Measurements from ENCODE around the gene TSPEAR.
"Not testable (repeated sequence)": the region's sequence is repeated elsewhere in the genome, so short reads cannot be mapped to it uniquely, and the experiment has no call there.

The TSPEAR gene

GRCh38 chr21:44556879-44557278 is 154.5 kb downstream of the TSPEAR start:
- DNase-seq (ENCODE audit: extremely low spot score), result no peak
- no peak for TF ChIP-seq CTBP1 (IDR thresholded peaks at IDR 0.05; ENCODE audit: borderline replicate concordance)
- no peak for TF ChIP-seq PKNOX1 (IDR thresholded peaks at IDR 0.05)
- TF ChIP-seq NFRKB (IDR thresholded peaks at IDR 0.05), result no peak
- no peak for TF ChIP-seq HDGF (IDR thresholded peaks at IDR 0.05; ENCODE audit: borderline replicate concordance)
- TF ChIP-seq TARDBP (IDR thresholded peaks at IDR 0.05), result no peak
- no peak for TF ChIP-seq ELF4 (IDR thresholded peaks at IDR 0.05)
- TF ChIP-seq LEF1 (IDR thresholded peaks at IDR 0.05; ENCODE audit: borderline replicate concordance), result no peak
- no peak for TF ChIP-seq FOXK2 (IDR thresholded peaks at IDR 0.05)
- no peak for TF ChIP-seq BHLHE40 (IDR thresholded peaks at IDR 0.05; ENCODE audit: borderline replicate concordance)
- no peak for TF ChIP-seq FOXM1 (IDR thresholded peaks at IDR 0.05; ENCODE audit: borderline replicate concordance)
- no peak for TF ChIP-seq ARNT (IDR thresholded peaks at IDR 0.05)
- no peak for TF ChIP-seq FOXA1 (IDR thresholded peaks at IDR 0.05)
- CTCF ChIA-PET, result interaction anchor here (0.6 kb wide), 1 partner anchor 157 kb away, joined by 3 read pairs; no protein-coding TSS in a partner anchor
- POLR2A ChIA-PET, result no interaction called here

GRCh38 chr21:44555200-44555875 is 156.0 kb downstream of the TSPEAR start:
- TF ChIP-seq CTBP1 (IDR thresholded peaks at IDR 0.05; ENCODE audit: borderline replicate concordance) (no peak), ELF4 (IDR thresholded peaks at IDR 0.05) (no peak), FOXK2 (IDR thresholded peaks at IDR 0.05) (no peak), PKNOX1 (IDR thresholded peaks at IDR 0.05) (no peak), SP1 (IDR thresholded peaks at IDR 0.05) (no peak), SUZ12 (IDR thresholded peaks at IDR 0.05) (no peak), HDGF (IDR thresholded peaks at IDR 0.05; ENCODE audit: borderline replicate concordance) (no peak), ZNF384 (IDR thresholded peaks at IDR 0.05) (no peak), BHLHE40 (IDR thresholded peaks at IDR 0.05; ENCODE audit: borderline replicate concordance) (no peak), LEF1 (IDR thresholded peaks at IDR 0.05; ENCODE audit: borderline replicate concordance) (no peak), ARNT (IDR thresholded peaks at IDR 0.05) (no peak), NFRKB (IDR thresholded peaks at IDR 0.05) (no peak), FOXA1 (IDR thresholded peaks at IDR 0.05) (no peak)
- ChIA-PET POLR2A (no interaction called here), CTCF (no interaction called here)
- DNase-seq (ENCODE audit: extremely low spot score), result peak; percentile 3

GRCh38 chr21:44552681-44553080 is 158.7 kb downstream of the TSPEAR start:
- ChIA-PET CTCF (no interaction called here), POLR2A (no interaction called here)
- no peak for TF ChIP-seq FOXA1 (IDR thresholded peaks at IDR 0.05)
- no peak for TF ChIP-seq HDGF (IDR thresholded peaks at IDR 0.05; ENCODE audit: borderline replicate concordance)
- TF ChIP-seq CTBP1 (IDR thresholded peaks at IDR 0.05; ENCODE audit: borderline replicate concordance), result no peak
- TF ChIP-seq L3MBTL2 (conservative IDR thresholded peaks at IDR 0.05), result no peak
- no peak for TF ChIP-seq ELF4 (IDR thresholded peaks at IDR 0.05)
- TF ChIP-seq ZNF384 (IDR thresholded peaks at IDR 0.05), result no peak
- no peak for TF ChIP-seq FOXK2 (IDR thresholded peaks at IDR 0.05)
- no peak for TF ChIP-seq SUZ12 (IDR thresholded peaks at IDR 0.05)
- no peak for TF ChIP-seq SP1 (IDR thresholded peaks at IDR 0.05)
- DNase-seq (ENCODE audit: extremely low spot score), result peak; percentile 5

- peak; percentile 5 for DNase-seq (ENCODE audit: extremely low spot score)
- ChIA-PET CTCF (no interaction called here), POLR2A (no interaction called here)
- TF ChIP-seq BHLHE40 (IDR thresholded peaks at IDR 0.05; ENCODE audit: borderline replicate concordance) (no peak), ZNF384 (IDR thresholded peaks at IDR 0.05) (no peak), TARDBP (IDR thresholded peaks at IDR 0.05) (no peak), CTBP1 (IDR thresholded peaks at IDR 0.05; ENCODE audit: borderline replicate concordance) (no peak), SP1 (IDR thresholded peaks at IDR 0.05) (no peak), NFRKB (IDR thresholded peaks at IDR 0.05) (no peak)
Observed at GRCh38 chr21:44552136-44552535, 159.2 kb downstream of the TSPEAR start.

- TF ChIP-seq SUZ12 (IDR thresholded peaks at IDR 0.05) (no peak), FOXA1 (IDR thresholded peaks at IDR 0.05) (no peak), FOXK2 (IDR thresholded peaks at IDR 0.05) (no peak), ELF4 (IDR thresholded peaks at IDR 0.05) (no peak), LEF1 (IDR thresholded peaks at IDR 0.05; ENCODE audit: borderline replicate concordance) (no peak), L3MBTL2 (conservative IDR thresholded peaks at IDR 0.05) (no peak), FOXM1 (IDR thresholded peaks at IDR 0.05; ENCODE audit: borderline replicate concordance) (no peak)
- POLR2A ChIA-PET, result no interaction called here
- no peak for DNase-seq (ENCODE audit: extremely low spot score)
- CTCF ChIA-PET, result no interaction called here
Observed at GRCh38 chr21:44551340-44551961, 159.9 kb downstream of the TSPEAR start, which contains the start of gene KRTAP10-2. Gene KRTAP10-2, minus strand, starts transcription at chr21:44551505. Its CDS starts 47 bp downstream, at chr21:44551458.

GRCh38 chr21:44550807-44551206 is 160.6 kb downstream of the TSPEAR start:
- ChIA-PET POLR2A (no interaction called here), CTCF (no interaction called here)
- TF ChIP-seq FOXK2 (IDR thresholded peaks at IDR 0.05) (no peak), ARNT (IDR thresholded peaks at IDR 0.05) (no peak), FOXA1 (IDR thresholded peaks at IDR 0.05) (no peak), L3MBTL2 (conservative IDR thresholded peaks at IDR 0.05) (no peak), LEF1 (IDR thresholded peaks at IDR 0.05; ENCODE audit: borderline replicate concordance) (no peak), FOXM1 (IDR thresholded peaks at IDR 0.05; ENCODE audit: borderline replicate concordance) (no peak), ELF4 (IDR thresholded peaks at IDR 0.05) (no peak), SUZ12 (IDR thresholded peaks at IDR 0.05) (no peak), ZNF384 (IDR thresholded peaks at IDR 0.05) (no peak), HDGF (IDR thresholded peaks at IDR 0.05; ENCODE audit: borderline replicate concordance) (no peak), SP1 (IDR thresholded peaks at IDR 0.05) (no peak), BHLHE40 (IDR thresholded peaks at IDR 0.05; ENCODE audit: borderline replicate concordance) (no peak), TARDBP (IDR thresholded peaks at IDR 0.05) (no peak), NFRKB (IDR thresholded peaks at IDR 0.05) (no peak), CTBP1 (IDR thresholded peaks at IDR 0.05; ENCODE audit: borderline replicate concordance) (no peak), PKNOX1 (IDR thresholded peaks at IDR 0.05) (no peak)
- no peak for DNase-seq (ENCODE audit: extremely low spot score)

GRCh38 chr21:44550285-44550684 is 161.1 kb downstream of the TSPEAR start:
- POLR2A ChIA-PET, CTCF ChIA-PET: not testable (repeated sequence)

More at GRCh38 chr21:44550285-44550684, 161.1 kb downstream of the TSPEAR start:
- DNase-seq (ENCODE audit: extremely low spot score), result not testable (repeated sequence)

Data from HEK293T (cell line).